ENCODE measurements around the gene GOPC.
"Not testable (repeated sequence)": the region's sequence is repeated elsewhere in the genome, so short reads cannot be mapped to it uniquely, and the experiment has no call there.

Gene GOPC

GRCh38 chr6:117548797-117549301 is 53.5 kb downstream of the GOPC start:
- DNase-seq (ENCODE audit: low spot score): peak; percentile 62

GRCh38 chr6:117547688-117548621 is 54.4 kb downstream of the GOPC start:
- peak; percentile 32 for DNase-seq (ENCODE audit: low spot score)

DNA sequence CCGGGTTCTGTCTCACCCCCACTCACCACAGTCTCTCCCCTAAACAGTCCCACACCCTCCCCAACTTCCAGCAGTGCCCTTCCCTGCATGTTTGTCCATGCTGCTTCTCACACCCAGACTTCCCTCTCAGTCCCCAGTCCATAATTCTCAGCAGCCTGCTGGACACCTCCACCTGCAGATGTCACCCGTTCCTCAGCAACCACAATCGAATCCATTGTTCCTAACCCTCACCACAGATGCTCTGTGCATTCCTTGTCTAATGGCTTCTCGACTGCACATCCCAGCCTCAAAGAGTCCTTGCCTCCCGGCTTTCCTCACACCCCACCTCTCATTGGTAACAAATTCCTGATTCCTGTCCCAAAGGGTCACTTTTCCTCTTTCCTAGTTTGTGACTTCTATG is 55.6 kb downstream of the GOPC start:
- DNase-seq (ENCODE audit: low spot score): no peak

GRCh38 chr6:117545161-117545595 is 57.1 kb downstream of the GOPC start:
- no peak for DNase-seq (ENCODE audit: low spot score)

- DNase-seq (ENCODE audit: low spot score): no peak
These were observed 57.6 kb downstream of the GOPC start for GRCh38 chr6:117544716-117545115.

GRCh38 chr6:117542493-117542892 is 59.8 kb downstream of the GOPC start:
- no peak for DNase-seq (ENCODE audit: low spot score)

GRCh38 chr6:117540670-117541069 is 61.6 kb downstream of the GOPC start:
- no peak for DNase-seq (ENCODE audit: low spot score)

DNA sequence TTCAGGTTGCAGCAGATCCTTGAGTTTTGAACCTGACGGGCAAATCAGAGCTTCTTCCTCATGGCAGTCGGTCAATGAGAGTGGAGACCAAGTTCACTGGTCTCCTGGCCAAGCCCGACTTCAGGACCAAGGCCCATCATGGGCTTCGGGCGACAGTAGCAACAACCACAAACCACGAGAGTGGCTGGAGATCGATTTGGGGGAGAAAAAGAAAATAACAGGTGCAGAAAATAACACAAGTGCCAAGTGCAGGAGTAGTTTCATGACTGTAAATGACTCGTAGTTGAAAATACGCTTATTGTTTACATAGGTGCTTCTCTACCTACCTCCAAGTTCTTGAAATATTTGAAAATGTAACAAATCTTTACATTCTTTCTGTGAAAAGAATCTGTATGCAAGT is 63.7 kb downstream of the GOPC start:
- DNase-seq (ENCODE audit: low spot score): no peak

GRCh38 chr6:117536317-117536716 is 66.0 kb downstream of the GOPC start:
- DNase-seq (ENCODE audit: low spot score): no peak

DNA sequence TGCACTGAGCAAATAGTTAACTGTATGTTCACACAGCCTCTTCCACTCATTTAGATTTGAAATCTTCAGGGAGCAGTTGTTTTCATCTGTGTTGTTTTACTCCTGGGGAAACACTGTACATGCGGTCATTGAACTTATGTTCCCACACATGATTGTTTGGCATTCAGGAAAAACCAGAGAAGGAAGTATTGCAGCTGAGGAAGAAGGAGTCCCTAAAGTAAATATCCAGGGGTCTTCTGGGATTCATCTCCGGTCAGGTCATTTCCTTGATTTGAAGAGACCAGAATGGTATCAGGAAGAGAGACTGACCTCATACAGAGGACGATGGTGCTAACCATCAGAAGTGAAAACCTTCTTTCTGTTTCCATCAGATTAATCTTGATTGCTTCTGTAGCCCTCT is 67.3 kb downstream of the GOPC start:
- no peak for DNase-seq (ENCODE audit: low spot score)

GRCh38 chr6:117533775-117534174 is 68.5 kb downstream of the GOPC start:
- DNase-seq (ENCODE audit: low spot score): no peak

DNA sequence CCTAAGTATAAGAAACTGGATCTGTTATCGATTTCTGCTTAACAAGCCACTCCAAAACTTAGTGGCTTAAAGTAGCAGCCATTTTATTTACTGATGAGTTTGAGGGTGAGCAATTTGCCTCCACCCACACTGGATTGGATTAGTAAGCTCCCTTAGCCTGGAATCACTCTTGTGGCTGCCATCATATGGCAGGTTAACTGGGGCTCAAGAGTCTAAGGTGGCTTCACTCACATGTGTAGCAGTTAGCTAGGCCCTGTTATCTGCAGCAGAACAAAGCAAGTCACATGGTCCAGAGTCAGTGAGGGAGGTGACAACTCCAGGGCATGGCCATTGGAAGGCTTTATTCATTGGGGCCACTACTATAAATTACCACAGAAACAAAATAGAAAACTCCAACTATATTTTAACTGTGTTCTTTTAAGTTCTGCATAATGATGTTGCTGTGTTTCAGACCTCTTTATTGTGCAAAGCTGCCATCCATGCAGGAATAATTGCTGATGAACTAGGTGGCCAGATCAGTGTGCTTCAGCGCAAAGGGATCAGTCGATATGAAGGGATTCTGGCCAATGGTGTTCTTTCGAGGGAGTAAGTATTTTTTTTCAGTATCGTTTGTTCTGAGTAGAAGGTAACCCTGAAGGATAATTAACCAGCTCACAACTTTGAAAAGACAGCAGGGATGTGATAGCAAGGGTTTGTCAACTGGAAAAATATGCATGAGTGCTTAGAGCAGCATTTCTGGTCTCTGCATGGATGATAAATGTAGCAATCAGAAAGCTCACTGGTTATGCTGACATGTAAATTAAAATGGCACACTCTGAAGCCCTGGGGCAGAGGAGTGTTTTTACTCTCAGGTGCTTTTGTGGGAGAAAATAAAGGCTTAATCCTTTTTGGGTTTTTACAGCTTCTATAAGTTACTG is 70.2 kb downstream of the GOPC start:
- DNase-seq (ENCODE audit: low spot score): no peak

DNA sequence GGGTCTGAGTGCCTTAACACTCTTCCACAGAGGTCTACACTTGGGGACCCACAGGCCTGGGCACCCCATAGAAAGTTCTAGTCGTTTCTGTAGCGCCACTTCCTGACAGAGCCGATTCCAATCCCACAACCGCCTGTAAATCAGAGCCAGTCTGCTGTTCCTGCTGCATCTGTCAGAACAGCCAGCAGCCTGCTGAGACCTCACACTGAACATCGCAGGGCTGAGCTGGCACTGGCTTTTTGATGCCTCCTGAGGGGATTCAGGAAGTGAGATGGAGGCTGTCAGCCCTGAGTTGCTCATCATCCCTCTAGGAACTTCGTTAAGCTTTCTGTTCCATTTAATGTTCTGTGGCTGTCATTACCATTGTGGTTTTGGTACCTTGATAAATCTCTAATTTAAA is 71.0 kb downstream of the GOPC start:
- no peak for DNase-seq (ENCODE audit: low spot score)

DNA sequence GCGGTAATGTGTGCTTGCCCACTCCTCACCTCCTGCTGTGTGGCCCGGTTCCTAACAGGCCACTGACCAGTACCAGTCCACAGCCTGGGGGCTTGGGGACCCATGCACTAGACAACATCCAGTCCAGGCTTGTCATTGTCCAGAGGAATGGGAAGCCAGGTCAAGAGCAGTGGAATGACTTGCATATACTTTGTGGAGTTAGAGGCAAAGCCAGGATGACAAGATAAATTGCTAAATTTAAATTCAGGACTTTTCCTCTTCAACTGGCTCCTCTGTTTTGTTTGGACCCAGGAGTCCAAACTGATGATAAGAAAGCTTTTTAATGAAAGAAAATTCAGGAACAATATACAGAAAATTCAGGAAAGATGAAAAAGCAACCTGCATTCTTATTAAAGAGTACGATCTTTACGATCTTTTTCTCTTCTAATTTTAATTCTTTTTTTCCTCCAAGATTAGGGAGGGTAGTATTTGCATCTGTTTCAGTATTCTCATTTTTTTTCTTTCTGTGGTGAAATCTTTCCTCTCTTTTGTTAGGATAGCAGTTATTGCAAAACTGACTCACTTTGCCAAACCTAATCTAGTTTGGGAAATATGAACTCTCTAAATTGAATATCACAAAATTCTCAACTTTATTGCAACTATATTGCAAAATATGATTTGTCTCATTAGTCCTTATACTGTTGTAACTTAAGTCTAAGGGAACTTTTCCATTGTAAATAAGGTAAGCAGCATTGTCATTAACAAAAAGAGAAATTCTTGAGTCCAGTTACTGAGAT is 71.7 kb downstream of the GOPC start:
- DNase-seq (ENCODE audit: low spot score): no peak

- no peak for DNase-seq (ENCODE audit: low spot score)
These were observed 76.7 kb downstream of the GOPC start for GRCh38 chr6:117525607-117526006.

DNA sequence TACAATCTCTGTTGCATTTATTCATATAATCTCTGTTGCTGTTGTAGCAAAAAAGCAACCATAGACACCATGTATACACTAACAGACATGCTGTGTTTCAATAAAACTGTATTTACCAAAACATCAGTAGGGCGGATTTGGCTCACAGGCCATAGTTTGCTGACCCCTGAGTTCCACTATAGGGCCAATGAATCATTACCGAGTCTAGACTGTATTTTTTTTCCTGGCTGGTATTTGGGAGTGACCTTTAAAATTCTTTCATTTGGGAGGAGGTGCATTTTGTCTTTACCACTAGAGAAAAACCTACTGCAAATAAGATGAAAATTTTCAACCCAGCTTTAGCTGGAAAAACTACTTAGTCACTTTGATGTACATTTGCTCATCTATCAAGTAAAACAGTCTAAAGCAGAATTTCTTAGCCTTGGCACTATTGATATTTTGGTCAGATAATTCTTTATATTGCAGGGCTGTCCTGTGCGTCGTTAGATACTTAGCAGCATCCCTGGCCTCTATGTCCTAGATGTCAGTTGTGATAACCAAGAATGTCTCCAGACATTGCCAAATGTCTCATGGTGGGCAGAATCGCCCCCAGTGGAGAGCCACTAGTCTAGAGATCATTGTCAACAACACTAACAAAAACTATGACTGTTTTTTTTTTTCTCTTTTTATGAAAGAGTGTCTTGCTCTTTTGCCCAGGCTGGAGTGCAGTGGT is 80.4 kb downstream of the GOPC start:
- no peak for DNase-seq (ENCODE audit: low spot score)

DNA sequence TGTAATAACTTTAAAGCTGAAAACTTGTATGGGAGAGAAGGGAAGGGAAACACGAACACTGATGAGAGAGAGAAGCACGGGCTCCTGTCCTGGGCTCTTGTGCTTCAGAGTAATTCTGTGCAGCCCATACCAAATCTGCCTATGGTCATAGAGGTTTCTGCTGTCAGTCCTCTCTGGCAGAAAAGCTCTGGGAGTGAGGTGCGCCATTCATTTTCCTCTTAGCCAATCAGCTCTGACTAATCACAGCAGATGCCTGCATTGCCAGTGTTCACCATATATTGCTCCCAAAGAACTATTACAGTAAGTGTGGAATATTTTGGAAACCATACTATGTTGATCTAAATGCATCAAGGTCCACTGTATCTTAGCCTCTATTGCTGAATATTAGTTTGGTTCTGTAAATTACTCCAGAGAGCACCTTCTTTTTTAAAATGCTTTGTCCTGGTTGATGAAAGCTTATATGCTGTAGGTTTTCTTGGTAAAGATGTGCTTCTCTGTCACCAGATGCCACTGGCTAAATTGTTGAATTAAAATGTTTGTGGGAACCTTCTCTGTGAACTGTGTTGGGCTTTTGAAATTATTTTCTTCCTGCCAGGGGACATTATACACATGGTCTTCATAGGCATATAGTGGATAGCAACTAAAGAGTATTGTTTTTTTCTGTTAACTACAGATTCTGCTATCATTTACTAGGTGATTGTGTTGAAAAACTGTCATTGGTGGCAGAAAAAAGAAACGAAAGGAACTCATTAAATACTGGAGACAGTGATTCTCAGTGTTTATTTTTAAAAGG is 81.5 kb downstream of the GOPC start:
- no peak for DNase-seq (ENCODE audit: low spot score)

DNA sequence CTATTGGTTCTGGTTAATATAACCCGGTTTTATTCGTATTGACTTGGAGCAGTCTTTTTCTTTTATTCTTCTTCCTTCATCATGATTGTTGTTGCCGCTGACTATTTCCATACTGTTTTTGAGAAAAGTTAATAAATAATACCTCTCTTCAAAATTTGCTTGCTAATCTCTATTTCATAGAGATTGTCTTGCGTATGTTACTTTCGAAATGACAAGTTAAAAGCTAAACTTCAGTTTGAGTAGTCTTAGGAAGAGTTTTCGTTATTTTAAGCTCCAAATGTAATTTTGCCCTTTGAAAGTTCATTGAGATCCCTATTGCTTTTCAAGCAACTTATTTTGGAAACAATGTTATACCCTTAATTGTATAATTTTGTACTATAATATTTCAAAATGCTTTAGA is 83.4 kb downstream of the GOPC start:
- no peak for DNase-seq (ENCODE audit: low spot score)

- DNase-seq (ENCODE audit: low spot score): not testable (repeated sequence)
These were observed 84.3 kb downstream of the GOPC start for GRCh38 chr6:117517995-117518394.

GRCh38 chr6:117515326-117515725 is 87.0 kb downstream of the GOPC start:
- no peak for DNase-seq (ENCODE audit: low spot score)
